Stomach (tissue), 9 donors: ENCODE measurements around the gene RNPS1. TPM values are rescaled to one million over a fixed set of nuclear protein-coding genes. Genes with fewer than 3 reads are reported as not detected.

Source experiments
- DNase-seq, 2 donors: peaks; one replicate each; pipeline versions ENCODE4 v3.0.0 to v3.0.0-alpha.2; 2013 to 2019
- H3K27ac ChIP-seq, 5 donors: fragments of 200-600 bp in 4 of 5; sonication (generic) in 4 of 5; one replicate each; pipeline ENCODE4 v1.5.1; 2013 to 2019; ENCODE audit warnings: mild to moderate bottlenecking in 1 of 5, moderate library complexity in 1 of 5
- H3K27me3 ChIP-seq, 3 donors: fragments of 200-600 bp; sonication (generic); one replicate each; pipeline ENCODE4 v1.5.1; 2017 to 2019; ENCODE audit warnings: mixed run types in 1 of 3
- H3K36me3 ChIP-seq, 4 donors: fragments of 200-600 bp; sonication (generic); 1 replicate in 3 of 4; 2 replicates in 1 of 4; pipeline ENCODE4 v1.5.1; 2016 to 2019
- H3K4me1 ChIP-seq, 4 donors: fragments of 200-600 bp; sonication (generic); one replicate each; pipeline ENCODE4 v1.5.1; 2016 to 2019
- H3K4me3 ChIP-seq, 4 donors: fragments of 200-600 bp; sonication (generic) in 3 of 4; one replicate each; pipeline ENCODE4 v1.5.1; 2016 to 2019; ENCODE audit warnings: mild to moderate bottlenecking in 1 of 4
- H3K9me3 ChIP-seq, 4 donors: fragments of 200-600 bp; sonication (generic); one replicate each; pipeline ENCODE4 v1.5.1; 2016 to 2019
- CTCF ChIP-seq, 7 experiments: fragments of 450-650 bp in 4 of 7; fragments of 200-600 bp in 3 of 7; sonication (generic) in 3 of 7; IDR thresholded peaks; one replicate each; pipeline ENCODE4 v1.5.1; 2016 to 2019; ENCODE audit warnings: antibody characterized with exemption in 7 of 7, control low read depth in 2 of 7, mild to moderate bottlenecking in 1 of 7
- EP300 ChIP-seq: sonication (generic); formaldehyde crosslinking; IDR thresholded peaks from one replicate; pipeline ENCODE4 v1.6.1; 2017; ENCODE audit warnings: antibody characterized with exemption
- POLR2A ChIP-seq, 4 donors: fragments of 450-650 bp; IDR thresholded peaks; one replicate each; pipeline ENCODE4 v1.6.1; 2016; ENCODE audit warnings: antibody characterized with exemption in 4 of 4, control low read depth in 2 of 4, mild to moderate bottlenecking in 1 of 4, moderate library complexity in 1 of 4
- POLR2AphosphoS5 ChIP-seq, 3 donors: sonication (generic); formaldehyde crosslinking; IDR thresholded peaks; one replicate each; pipeline ENCODE4 v1.6.1; 2016; ENCODE audit warnings: antibody characterized with exemption in 3 of 3
- WGBS, 5 donors: extraction: QIAGEN DNeasy Blood & Tissue Kit in 3 of 5; methylation state at CpG; one replicate each; pipeline versions ENCODE4 v1.1.5 to v1.1.7; 2013 to 2018; 5-methylcytosine and 5-hydroxymethylcytosine counted together
- intact Hi-C: fragments of 100-400 bp; cut with DNase I; formaldehyde crosslinking; loops from one replicate; pipeline ENCODE4 v1.15.1; 2023; ENCODE audit warnings: low total_unique reads
- polyA plus RNA-seq, 3 donors: library from polyadenylated mRNA; stranded (reverse); fragments of 200-250 nt; gene quantifications; one replicate each; pipeline ENCODE4 v1.2.3, GENCODE V29; 2013
- total RNA-seq, 5 donors: library from RNA; depleted of rRNA; stranded (reverse); fragments of >200 nt; gene quantifications; one replicate each; pipeline versions ENCODE4 v1.1.0 to v1.2.3, GENCODE V29; 2014 to 2016
- donor health status: healthy with polysubstance abuse.
- donor health status: Bipolar disorder and iron deficiency.
- donor health status: healthy.

RNPS1 gene
- total and polyA plus RNA-seq, 8 donors = 72.7 to 162 (median 115) TPM

- 90 to 95% (median 91%) methylated on average over 6 of the region's 6 CpGs for WGBS, 5 donors
- no peak overlapping the region for H3K27ac ChIP-seq
- no peaks in the 10 kb centered on the region for H3K27me3 ChIP-seq
- no peak overlapping the region for H3K4me3 ChIP-seq
- TF ChIP-seq EP300 = no peak
- no peak for TF ChIP-seq POLR2AphosphoS5 (IDR thresholded peaks at IDR 0.05)
- TF ChIP-seq CTCF (IDR thresholded peaks at IDR 0.05) = no peak
- no peak for DNase-seq
- H3K36me3 ChIP-seq = peaks cover 89 to 100% (median 100%) of the 10 kb centered on the region in 4 donors
- no peaks in the 10 kb centered on the region for H3K9me3 ChIP-seq
- peaks cover 0 to 3% (median 0%) of the 10 kb centered on the region in 4 donors for H3K4me1 ChIP-seq
- intact Hi-C loops = loop anchor here (10.0 kb wide), 1 partner anchor 53 kb away; the partner anchor contains the start of gene MLST8
Measured at GRCh38 chr16:2257726-2258125, 10.2 kb downstream of the RNPS1 start.

- H3K36me3 ChIP-seq = peaks cover 80 to 93% (median 92%) of the 10 kb centered on the region in 4 donors
- 86 to 89% (median 88%) methylated on average over 12 of the region's 12 CpGs for WGBS, 5 donors
Measured at GRCh38 chr16:2256531-2257140, 11.3 kb downstream of the RNPS1 start.

GRCh38 chr16:2253293-2253692 is 14.6 kb downstream of the RNPS1 start:
- Histone ChIP-seq H3K9me3 (no peaks in the 10 kb centered on the region), H3K4me3 (no peak overlapping the region), H3K27ac (no peak overlapping the region), H3K27me3 (no peaks in the 10 kb centered on the region), H3K36me3 (peaks cover 55 to 64% (median 59%) of the 10 kb centered on the region in 4 donors), H3K4me1 (peaks cover 15 to 36% (median 28%) of the 10 kb centered on the region in 4 donors)
- intact Hi-C loops = loop anchor here (10.0 kb wide), 1 partner anchor 48 kb away; the partner anchor contains the start of gene MLST8
- no peak for DNase-seq
- WGBS, 5 donors = 82 to 89% (median 88%) methylated on average over 11 of the region's 11 CpGs
- no peak for TF ChIP-seq CTCF (IDR thresholded peaks at IDR 0.05)
- TF ChIP-seq POLR2AphosphoS5 (IDR thresholded peaks at IDR 0.05) = no peak
- TF ChIP-seq POLR2A (IDR thresholded peaks at IDR 0.05) = no peak
- no peak for TF ChIP-seq EP300

More at GRCh38 chr16:2256531-2257140, 11.3 kb downstream of the RNPS1 start:
- DNase-seq = no peak
- Histone ChIP-seq H3K4me3 (no peak overlapping the region), H3K9me3 (no peaks in the 10 kb centered on the region), H3K27me3 (no peaks in the 10 kb centered on the region), H3K27ac (no peak overlapping the region), H3K4me1 (peaks cover 6 to 13% (median 11%) of the 10 kb centered on the region in 4 donors)
- intact Hi-C loops = loop anchor here (10.0 kb wide), 1 partner anchor 52 kb away; the partner anchor contains the start of gene MLST8
- no peak for TF ChIP-seq EP300
- TF ChIP-seq CTCF (IDR thresholded peaks at IDR 0.05) = no peak
- TF ChIP-seq POLR2A (IDR thresholded peaks at IDR 0.05) = no peak
- no peak for TF ChIP-seq POLR2AphosphoS5 (IDR thresholded peaks at IDR 0.05)

- TF ChIP-seq EP300 = no peak
- TF ChIP-seq CTCF (IDR thresholded peaks at IDR 0.05) = no peak
- no peak for DNase-seq
- Histone ChIP-seq H3K4me3 (no peak overlapping the region), H3K9me3 (no peaks in the 10 kb centered on the region), H3K27me3 (no peaks in the 10 kb centered on the region), H3K4me1 (peaks cover 15 to 36% (median 29%) of the 10 kb centered on the region in 4 donors), H3K36me3 (peaks cover 50 to 58% (median 54%) of the 10 kb centered on the region in 4 donors), H3K27ac (peak overlapping the region in 1 of 5 donors; percentile 93)
- intact Hi-C loops = loop anchor here (10.0 kb wide), 1 partner anchor 48 kb away; the partner anchor contains the start of gene MLST8
- WGBS, 5 donors = 91 to 93% (median 91%) methylated on average over 7 of the region's 7 CpGs
Measured at GRCh38 chr16:2252806-2253148, 15.1 kb downstream of the RNPS1 start.
